CD4-positive, alpha-beta T cell treated with Interleukin-4 for 1 hour (primary cell): Measurements from ENCODE around the gene RFX2.
"Not testable (repeated sequence)": the region's sequence is repeated elsewhere in the genome, so short reads cannot be mapped to it uniquely, and the experiment has no call there.

Experiments used
- DNase-seq, 2 donors: peaks; one replicate each; pipeline ENCODE4 v3.0.0-alpha.2; 2020 to 2022

Gene RFX2

DNA sequence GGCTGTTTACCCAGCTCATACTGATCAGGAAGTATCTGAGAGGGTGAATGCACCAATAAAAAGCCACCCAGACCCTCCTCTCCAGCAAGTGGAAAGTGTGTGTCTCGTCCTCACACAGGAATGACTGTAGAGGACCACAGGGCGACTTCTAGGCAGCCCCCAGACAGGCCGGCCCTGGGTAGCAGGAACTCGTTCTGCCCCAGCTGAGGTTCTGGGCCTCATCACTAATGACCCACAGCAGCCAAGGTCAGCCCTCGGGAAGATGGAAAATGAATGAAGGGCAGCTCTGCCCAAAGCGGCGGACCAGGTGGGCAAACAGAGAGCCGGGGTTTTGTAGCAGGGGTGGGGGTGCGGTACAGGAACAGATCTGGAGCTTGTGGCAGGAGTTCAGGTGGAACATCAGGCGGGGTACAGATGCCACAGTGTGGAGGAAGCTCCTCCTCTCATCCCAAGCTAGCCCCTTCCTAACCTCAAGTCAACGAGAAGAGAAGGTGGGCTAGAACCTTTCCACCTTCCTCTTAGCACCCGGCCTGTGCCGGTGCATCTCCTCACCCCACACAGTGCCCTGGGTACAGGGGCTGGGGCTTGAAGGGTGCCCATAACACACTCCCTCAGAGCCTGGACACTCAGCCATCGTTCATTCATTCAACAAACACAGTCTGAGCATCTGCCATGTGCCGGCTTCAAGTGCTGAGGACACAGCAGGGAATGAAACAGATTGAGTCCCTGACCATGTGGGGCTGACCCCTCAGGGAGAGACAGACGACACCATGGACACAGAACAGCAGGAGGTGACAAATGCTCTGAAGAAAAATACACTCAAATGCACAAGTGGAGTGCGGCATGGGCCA is 36.2 kb downstream of the RFX2 start:
- no peak for DNase-seq

DNA sequence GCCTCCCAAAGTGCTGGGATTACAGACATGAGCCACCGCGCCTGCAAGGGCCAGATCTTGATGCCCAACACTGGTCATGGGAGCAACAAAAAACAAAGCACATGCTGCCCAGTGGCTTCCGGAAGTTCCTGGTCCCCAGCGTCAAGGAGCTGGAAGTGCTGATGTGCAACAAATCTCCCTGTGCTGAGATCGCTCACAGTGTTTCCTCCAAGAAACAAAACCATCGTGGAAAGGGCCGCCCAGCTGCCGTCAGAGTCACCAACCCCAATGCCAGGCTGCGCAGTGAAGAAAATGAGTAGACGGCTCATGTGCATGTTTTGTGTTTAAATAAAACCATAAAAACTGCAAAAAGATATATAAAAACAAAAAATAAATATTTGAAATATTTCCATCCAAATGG is 37.1 kb downstream of the RFX2 start:
- not testable (repeated sequence) for DNase-seq

DNA sequence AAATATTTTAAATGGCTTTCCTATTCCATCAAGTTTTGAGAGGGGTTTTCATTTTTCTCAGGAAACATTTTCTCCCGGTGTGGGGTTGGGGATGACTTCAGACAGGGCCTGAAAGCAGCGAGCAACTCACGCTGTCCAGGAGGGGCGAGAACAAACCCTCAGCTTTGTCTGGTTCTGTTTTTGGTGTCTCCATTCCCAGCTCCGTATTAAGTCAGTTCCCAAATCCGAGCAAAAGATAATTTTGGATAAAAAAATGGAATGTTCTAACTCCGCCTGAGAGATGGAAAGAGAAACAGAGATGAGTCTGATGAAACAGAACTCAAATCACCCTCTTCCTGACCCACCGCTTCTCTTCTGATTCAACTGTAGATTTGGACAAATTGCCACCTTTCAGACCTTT is 38.4 kb downstream of the RFX2 start:
- no peak for DNase-seq

DNA sequence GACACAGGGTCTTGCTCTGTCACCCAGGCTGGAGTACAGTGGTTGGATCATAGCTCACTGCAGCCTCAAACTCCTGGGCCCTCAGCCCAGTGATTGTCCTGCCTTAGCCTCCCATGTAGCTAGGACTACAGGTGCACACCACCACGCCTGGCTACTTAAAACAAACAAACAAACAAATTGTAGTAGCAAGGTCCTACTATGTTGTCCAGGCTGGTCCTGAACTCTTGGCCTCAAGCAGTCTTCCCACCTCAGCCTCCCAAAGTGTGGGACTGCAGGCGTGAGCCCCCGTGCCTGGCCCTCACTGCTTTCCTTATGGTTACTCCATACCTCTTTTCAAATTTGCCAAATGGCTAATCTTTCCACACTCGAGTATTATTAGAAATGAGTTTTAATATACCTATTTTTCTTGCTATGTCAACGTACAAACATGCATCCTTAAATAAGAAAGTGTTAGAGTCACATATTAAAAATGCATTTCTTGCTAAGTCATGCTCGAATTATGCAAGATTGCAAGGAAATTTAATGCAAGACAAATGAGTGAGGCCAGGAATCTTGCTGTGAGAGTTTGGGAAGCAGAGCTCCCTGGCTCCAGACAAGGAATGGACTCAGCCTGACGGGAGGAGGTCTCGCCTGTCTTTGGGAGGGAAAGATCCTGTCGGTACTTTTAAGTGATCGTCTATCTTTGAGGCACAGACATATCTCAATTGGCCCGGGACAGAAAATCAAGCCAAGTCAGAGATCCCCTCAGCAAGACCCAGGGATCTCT is 39.4 kb downstream of the RFX2 start:
- DNase-seq = no peak

DNA sequence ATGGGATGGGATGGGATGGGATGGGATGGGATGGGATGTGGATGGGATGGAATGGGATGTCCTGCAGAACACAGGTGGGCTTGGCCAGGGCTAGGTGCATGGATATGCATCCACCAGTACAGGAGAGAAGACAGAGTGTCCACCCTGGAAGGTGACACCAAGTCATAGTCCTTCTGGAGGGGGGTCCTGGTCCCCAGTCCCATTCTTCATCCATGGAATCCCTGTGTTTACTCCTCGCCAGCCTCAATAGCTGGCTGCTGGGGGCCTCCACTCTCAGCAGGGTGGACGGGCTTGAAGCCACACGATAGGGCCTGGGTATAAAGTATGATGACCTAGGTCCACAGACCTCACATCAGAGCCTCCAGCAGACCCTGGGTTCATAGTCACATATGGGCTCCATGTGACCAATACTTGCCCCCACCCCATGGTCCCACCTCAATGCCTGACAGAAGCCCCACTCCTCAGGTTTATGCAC is 40.1 kb downstream of the RFX2 start:
- no peak for DNase-seq

DNA sequence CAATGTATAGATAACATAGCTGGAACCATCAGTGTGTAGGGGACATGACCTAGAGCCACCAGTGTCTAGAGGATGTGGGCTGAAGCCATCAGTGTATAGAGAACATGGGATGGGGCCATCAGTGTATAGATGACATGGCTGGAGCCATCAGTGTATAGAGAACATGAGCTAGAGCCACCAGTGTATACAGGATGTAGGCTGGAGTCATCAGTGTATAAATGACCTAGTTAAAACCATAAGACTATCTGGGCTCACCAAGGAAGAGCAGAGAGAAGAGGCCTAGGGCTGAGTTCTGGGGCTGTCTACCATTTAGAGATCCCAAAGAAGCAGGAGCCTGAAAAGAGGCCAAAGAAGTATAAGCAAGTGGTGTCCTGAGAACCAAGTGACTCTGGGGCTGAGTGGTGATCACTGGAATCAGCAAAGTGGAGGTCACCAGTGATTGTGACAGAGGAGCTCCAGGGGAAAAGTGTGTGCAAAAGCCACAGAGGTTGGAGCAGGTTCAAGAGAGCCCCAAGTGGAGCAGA is 41.0 kb downstream of the RFX2 start:
- no peak for DNase-seq

DNA sequence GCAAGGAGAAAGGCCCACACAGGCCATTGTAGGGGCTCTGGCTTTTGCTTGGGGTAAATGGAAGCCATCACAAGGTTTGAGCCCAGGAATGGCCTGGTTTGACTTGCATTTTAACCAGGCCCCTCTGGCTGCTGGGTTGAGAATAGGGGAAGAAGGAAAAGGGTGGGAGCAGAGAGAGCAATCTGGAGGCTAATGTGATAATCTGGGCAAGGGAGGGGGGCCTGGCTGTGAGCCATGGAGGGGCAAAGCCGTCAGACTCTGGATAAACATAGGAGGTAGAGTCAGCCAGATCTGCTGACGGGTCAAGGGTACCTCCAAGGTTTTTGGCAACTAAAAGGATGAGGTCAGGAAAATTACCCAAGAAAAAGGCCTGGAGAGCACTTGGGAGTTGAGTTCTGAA is 41.6 kb downstream of the RFX2 start:
- no peak for DNase-seq

DNA sequence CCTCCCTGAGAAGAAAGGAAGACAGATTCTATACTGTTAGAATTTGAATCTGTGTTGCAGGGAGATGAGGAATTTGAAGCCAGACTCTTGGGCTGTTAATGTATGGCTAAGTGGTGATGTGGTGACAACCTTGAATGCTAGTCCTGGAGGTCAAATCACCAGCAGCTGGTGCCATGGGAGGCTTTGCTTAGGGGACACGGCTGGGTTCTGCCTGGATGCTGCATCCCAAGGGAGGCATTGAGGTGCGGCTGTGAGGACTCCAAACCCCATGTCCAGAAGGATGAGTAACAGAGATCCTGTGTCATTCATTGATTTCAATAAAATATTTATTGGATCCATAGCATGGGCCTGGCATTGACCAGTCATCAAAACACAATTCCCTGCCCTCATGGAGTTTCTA is 42.3 kb downstream of the RFX2 start:
- DNase-seq = no peak

DNA sequence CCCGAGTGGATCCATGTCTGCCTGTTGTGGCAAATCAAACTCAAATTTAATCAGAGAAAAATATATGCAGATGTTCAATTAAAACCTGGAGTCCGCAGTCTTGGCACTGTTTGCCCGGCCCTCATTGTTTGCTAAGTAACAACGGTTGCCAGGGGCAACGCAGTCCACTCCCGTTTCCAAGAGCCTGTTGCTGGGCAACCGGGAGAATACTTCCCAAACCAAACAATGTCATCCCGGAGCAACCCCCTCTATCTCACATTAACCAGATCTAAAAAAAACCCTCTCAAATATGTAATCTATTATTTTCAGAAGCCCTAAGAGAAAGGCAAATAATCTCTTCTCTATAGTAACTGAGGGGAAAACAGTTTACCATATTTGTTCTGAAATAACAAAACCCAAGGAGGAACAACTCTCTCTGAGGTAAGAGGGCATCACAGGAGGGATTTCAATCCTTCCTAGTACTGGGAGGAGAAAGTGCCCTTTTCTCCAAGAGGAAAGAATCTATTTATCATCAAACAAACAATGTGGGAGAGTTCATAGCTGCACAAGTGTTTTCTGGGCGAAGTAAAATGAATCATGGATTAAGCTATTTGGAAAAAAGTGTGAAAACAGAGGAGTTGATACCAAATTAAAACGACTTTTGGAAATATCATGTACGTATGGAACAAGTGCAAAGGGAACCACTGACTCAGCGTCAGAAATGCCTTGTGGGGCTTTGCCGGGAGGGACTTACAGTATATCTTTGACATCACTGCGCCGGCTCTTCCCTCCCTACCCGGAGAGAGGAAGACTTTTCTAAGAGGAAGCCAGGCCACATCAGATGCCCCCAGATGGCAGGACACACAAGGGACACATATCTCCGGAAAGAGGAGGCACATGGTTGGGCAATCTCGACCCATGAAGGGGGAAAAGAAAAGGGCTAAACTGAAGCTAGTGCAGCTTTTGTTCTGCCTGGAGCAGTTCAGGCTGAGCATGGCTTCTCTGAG is 43.3 kb downstream of the RFX2 start:
- DNase-seq = peak; percentile 74 to 87

DNA sequence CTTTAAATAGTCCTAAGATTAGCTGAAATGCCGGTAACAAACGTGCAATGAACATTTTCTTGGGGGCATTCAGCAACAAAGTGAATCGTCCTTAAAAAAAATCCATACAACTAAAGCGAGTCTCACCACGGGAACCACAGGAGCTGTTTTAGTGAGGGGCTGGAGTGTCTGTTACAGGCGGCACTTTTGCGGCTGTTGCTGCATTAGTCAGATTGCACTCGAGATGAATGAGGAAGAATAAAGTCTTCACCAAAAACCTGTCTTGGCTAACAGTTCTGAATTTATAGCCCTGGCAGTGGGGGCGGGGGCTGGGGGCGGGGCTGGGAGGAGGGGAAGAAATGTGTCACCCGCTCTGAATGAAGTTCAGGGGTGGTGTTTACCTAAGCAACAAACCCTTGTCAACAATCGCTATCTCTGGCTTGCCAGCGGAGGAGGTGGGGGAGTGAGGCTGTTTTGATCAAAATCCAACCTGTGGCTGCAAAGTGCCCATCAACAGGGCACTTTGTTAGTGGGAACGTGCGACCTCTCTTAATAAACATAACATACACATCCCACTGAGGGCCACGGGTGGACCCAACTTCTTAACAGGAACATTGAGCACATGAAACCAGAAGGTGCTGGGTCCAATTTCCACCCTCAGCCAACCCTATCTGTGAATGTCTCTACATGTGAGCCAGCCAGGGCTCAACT is 44.5 kb downstream of the RFX2 start:
- DNase-seq = peak; percentile 74 to 80

DNA sequence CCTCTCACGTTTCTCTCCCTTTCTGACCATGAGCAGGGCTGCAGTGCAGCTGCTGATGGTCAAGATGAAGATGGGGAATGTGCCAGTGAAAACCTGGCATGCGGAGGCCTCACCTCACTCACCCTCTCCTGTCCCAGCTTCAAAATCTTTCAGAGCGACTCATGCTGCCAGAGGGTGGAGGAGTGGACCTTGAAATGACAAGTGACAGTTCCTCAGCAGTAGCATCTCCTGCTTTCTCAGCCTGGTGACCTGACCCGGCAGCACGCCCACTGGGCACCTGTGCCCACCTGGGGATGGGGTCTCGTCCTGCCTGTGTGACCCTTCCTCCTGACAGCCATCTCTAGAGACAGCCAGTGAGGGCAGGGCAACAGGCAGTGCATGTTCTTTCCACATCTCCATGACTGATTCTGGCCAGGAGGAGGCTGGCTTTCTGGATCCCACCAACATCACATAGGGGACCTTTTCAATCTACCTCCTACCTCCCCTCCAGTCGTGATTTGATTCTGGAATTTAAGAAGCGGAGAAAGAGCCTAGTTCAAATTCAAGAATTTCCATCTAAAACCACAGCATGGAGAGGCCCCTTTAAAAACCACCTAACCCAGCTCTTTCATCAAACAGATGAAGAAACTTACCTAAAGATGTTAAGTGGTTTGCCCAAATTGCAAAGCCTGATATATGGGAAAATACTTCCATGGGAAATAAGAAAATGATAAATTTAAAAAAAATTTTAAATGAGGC is 45.8 kb downstream of the RFX2 start:
- DNase-seq = no peak

DNA sequence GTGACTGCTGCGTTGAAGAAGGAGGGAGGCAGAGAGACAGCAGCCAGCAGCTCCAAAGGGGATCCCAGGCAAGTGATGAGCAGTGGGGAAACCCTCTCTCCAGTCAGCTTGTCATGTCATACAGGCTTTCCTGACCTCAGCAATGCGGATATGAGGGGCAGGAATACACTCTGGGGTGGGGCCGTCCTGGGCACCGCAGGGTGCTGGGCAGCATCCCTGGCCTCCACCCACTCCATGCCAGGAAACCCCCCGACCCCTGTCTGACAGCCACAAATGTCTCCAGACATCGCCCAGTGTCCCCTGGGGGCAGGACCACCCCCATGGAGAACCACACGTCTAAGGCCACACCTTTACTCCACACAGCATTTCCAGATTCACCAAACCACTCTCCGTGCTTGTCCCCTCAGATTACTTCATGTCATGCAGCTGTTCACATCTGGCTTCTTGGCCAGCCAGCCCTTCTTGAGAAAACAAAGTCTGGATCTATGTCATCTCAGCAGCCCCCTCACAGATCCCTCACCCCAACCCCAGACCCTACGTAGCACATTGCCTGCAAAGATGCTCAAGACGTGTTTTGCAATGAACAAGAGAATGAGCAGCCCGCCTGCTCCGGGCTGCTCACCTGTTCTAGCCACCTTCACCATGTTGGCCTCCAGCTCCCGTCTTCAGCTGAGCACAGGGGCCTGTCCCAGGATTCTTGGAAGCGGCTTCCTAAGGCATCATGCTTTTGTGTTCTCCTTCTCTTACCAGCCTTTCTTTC is 46.5 kb downstream of the RFX2 start:
- no peak for DNase-seq

DNA sequence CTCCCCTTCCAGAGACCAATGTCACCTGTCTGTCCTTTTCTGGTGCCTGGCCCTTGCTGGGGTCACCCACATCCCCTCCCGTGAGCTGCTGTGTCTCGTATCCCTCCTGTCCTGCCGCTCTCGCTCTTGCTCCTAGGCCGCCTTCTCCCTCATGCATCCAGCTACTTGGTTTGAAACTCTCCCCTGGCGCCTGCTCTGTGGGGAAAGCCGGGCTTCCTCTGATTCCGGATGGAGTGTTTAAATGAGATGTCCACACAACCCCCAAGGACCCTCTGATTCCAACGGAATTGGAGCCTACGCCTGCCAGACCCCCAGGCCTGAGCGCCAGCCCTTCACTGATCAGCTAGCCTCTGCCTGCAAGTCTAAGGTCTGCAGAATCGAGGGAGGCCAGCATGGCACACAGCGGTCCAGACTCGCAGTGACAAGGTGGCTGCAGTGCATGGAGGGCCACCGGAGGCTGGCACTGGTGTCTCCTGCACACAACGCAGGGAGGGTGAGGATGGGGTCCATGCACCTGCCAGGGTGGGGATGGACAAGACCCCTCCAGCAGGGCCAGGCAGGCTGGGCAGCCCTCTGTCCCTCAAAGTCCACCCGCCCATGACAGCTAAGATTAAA is 47.2 kb downstream of the RFX2 start:
- no peak for DNase-seq

DNA sequence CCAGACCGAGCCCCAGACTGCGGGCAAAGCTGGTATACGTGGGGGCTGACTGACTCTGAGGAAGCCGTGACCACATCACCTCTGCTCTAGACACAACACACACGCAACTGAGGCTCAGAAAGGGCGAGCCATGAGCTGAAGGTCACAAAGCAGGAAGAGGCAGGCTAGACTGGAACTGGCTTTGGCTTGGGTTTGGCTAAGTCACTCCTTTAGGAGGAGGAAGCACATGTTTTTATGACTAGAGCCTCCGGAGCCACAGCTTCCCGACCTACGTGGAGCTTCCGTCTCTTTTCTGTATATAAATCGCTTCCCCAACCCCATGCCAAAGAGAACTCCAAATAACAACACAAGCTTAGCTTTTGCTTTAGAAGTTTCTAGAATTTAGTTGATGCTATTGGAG is 48.0 kb downstream of the RFX2 start:
- peak; percentile 42 to 74 for DNase-seq

DNA sequence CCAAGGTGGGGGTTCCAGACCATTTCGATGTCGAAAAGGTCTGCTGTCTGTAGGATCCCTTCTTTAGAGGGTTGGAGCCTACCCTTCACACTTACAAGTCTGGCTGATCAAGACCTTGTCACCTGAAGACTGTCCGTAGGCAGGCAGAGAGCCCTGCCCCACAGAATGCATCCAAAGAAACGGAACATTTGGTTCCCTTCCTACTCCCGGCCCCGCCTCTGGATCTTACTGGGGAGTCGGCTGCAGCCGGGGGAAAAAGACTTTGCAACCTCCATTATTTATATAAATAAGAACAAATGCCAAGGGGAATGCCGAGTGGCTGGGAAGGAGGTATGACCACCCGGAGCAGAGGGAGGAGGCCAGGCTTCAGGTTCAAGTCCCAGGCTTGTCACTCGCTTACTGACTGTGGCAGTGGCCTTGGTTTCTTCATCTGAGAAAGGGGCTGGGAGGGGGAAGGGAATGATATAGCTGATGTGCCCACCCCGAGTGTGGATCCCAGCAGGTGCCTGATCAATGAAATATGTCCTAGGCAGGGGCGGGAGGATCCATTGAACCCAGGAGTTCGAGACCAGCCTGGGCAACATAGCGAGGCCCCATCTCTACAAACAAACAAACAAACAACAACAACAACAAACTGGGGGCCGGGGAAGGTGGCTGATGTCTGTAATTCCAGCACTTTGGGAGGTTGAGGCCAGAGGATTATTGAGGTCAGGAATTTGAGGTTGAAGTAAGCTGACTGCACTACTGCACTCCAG is 48.7 kb downstream of the RFX2 start:
- no peak for DNase-seq

DNA sequence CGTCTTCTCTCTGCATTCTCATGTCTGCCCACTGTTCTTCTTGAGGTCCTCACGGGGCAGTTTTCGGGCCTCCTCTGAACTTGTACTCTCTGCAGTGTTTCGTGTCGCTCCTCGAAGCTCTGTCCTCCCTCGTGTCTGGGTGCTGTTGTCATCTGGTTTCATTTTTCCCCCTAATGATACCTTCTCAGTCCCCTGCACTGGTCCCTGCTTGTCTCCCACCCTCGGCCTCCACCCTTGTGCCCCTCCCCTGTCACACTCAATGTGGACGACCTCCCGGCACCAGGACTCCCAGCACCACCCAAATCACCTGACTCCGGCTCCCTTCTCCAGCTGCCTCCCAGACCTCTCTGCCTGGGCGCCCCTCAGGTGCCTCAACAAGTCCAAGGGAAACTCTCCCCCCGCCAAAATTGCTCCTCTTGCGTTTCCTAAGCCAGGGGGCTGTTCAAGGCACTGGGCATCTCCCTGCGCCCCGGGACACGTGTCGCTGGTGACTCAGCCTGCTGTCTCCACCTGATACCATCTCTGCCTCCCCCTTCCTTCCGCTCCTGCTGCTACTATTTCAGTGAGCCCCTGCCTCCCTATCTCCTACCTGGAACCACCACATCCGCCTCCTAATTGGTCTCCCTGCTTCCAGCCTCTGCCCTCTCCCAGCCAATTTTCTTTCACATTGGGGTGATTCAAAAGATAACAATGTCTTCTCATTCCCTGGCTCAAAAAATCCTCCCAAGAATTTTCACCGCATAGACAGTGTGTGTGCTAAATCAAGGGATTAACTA is 49.5 kb downstream of the RFX2 start:
- peak; percentile 43 to 44 for DNase-seq

DNA sequence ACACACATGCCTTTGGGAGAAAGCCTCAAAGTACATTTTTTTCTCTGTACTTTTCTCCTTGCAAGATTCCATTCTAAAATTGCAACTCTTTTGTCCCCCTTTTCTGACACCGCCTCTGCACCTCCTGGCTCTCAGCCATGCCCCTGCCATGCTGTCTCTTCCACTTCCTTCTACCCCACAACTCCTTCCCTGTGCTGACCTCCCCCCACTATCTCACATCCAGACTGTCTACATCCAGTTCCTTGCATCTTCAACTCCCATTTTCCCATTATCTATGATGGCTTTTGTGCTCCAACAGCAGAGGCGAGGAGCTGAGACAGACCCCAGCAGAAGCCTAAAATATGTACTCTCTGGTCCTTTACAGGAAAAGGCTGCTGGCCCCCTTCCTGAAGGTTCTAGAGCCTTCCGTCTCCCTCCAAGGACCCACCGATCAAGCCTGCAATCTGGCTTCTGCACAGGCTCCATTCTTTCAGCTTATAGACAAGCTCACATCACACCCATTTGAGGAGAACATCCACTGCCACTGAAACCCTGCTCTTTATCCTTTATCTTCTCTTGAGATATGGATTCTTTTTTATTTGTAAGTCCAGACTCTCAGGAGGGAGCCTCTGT is 50.2 kb downstream of the RFX2 start:
- no peak for DNase-seq

DNA sequence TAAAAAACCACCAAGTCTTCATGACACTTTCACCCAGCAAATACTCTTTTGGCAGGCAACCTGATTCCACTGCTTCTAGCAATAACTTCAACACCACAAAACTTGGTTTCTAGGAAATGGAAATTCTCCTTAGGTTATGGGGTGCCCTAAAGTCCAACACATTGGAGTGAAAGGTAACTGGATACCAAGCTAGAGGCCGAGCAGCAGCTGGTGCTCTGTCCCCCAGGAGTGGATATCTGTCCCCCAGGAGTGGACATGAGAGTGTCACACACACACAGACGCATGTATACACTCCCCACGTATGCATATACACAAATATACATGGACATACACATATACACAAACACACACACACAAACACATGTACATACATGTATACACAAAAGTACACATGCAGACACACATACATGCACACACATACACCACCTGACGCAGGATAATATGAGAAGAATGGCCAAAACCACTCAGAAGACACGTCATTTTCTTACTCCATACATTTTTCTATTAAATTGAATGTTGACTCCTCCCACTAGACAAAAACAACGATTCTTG is 50.8 kb downstream of the RFX2 start:
- DNase-seq = no peak
